GM19193 (cell line): ENCODE data around the gene THAP5.

Source experiments
- POLR2A ChIP-seq: IDR thresholded peaks from 4 replicates; pipeline ENCODE4 v1.6.1; 2011; ENCODE audit not compliant: insufficient read depth, insufficient read length; ENCODE audit errors: extremely low read depth

The THAP5 gene

DNA sequence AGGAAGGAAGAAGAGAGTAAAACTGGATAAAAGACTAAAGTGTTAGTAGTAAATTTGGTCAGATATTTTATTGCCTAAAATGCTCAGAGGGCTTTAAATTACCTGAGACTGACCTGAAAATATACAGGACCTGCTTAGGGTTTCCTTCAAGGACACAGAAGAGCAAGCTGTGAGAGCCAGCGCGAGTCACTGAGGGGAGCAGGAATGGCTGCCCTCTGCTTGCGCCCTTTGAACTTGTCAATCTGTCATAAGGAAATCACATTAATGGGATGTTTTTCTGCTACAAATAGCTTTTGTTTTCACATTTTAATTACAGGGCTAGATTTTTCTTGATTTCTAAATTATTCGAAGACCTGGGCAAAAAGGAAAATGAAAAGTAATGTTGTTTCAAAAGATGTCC is 27.1 kb upstream of the THAP5 start:
- TF ChIP-seq POLR2A: no peak

DNA sequence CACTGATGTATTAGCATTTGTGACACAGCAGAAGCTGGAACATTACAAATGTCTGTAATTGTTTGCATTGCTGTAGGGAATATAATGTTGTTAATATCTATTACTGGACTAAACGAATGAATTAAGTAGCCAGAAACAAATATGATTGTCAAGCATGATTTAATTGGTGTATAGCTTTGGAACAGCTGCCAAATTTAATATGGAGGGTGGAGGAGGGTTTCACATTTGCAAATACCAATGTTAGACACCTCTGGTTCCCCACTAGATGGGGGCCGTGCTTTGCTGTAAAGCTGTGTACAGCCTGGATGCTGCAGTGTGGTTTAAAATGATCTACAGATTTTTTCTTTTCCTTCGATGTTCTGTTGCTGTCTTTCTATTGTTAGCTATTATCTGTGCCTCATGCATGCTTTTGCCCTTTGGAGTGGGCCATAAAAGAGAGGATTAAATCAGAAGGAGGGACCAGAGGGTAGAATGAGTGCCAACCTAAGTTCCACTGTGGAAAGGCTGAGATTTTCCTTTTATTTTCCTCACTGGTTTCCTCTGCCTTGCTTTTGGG is 23.2 kb upstream of the THAP5 start:
- no peak for TF ChIP-seq POLR2A

DNA sequence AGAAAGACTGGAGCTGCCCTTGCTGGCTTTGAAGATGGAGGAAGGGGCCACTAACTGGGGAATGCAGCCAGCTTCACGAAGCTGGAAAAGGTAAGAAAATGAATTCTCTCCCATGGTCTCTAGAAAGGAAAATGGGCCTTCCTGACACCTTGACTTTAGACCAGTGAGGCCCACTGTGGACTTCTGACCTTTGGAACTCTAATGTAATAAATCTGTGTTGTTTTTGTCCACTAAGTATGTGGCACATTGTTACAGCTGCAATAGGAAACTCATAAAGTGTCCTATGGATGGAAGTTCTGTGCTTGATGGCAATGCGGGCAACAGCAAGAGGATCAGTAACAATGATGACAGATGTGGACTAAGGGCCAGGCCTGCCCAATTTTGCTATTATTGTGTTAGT is 21.1 kb upstream of the THAP5 start:
- no peak for TF ChIP-seq POLR2A

DNA sequence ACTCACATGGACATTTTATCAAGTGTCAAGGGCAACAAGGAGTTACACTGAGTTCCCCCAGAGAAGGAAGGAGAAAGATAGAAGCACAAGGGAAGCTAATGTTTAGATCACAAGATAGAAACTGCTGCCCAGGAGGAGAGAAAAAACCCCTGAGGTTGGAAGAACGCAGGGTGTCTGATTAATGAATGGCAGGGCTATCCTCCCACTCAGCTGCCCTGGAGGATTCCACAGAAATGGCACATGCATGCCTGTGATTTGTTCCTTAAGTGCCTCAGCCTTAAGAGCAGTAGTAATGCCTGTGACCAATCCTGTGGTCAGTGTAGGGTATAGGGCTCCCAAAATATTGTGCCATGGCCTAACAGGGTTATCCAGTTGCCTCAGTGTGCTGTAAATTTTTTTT is 20.4 kb upstream of the THAP5 start:
- no peak for TF ChIP-seq POLR2A

DNA sequence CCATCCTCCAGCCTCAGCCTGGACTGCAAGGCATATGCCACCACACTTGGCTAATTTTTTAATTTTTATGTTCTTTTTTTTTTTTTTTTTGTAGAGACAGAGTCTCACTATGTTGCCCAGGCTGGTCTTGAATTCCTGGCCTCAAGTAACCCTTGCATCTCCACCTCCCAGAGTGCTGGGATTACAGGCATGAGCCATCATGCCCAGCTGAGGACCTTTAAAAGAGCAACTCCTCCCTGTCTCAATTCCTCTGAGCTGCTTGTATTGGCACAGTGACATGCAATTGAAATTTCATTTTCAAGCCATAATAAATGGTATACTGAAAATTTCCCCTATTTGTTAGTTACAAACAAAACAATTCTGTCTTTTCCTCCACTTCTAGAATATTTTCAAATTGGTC is 19.7 kb upstream of the THAP5 start:
- no peak for TF ChIP-seq POLR2A

GRCh38 chr7:108586274-108586710 is 16.8 kb upstream of the THAP5 start:
- no peak for TF ChIP-seq POLR2A

GRCh38 chr7:108585843-108586242 is 16.3 kb upstream of the THAP5 start:
- no peak for TF ChIP-seq POLR2A

GRCh38 chr7:108584211-108584610 is 14.7 kb upstream of the THAP5 start:
- no peak for TF ChIP-seq POLR2A

- TF ChIP-seq POLR2A: no peak
Measured at GRCh38 chr7:108581655-108582491, 12.4 kb upstream of the THAP5 start.

DNA sequence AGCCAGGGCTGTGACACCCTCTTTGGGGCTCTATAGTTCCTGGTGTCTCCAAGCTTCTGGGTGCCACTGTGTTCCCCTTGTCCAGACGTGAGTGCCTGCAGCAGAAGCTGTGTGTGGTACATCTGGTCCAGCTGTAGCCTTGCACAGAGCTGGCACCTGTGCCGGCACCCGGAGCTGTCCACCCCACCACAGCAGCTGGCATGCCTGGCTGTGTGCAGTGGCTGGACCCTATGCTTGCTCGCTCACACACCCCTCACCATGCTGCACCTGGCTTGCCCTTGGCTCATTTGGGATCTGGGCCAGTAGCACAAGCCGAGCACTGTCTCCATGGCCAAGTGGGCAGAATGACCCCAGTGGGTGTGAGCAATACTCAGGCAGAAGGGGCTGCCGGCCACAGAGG is 10.8 kb upstream of the THAP5 start:
- no peak for TF ChIP-seq POLR2A

- TF ChIP-seq POLR2A: no peak
Measured at GRCh38 chr7:108578937-108579336, 9.4 kb upstream of the THAP5 start.

GRCh38 chr7:108576116-108576515 is 6.6 kb upstream of the THAP5 start:
- no peak for TF ChIP-seq POLR2A

- TF ChIP-seq POLR2A: no peak
Measured at GRCh38 chr7:108575156-108575555, 5.7 kb upstream of the THAP5 start.

GRCh38 chr7:108572480-108572879 is 3.0 kb upstream of the THAP5 start:
- TF ChIP-seq POLR2A: no peak

DNA sequence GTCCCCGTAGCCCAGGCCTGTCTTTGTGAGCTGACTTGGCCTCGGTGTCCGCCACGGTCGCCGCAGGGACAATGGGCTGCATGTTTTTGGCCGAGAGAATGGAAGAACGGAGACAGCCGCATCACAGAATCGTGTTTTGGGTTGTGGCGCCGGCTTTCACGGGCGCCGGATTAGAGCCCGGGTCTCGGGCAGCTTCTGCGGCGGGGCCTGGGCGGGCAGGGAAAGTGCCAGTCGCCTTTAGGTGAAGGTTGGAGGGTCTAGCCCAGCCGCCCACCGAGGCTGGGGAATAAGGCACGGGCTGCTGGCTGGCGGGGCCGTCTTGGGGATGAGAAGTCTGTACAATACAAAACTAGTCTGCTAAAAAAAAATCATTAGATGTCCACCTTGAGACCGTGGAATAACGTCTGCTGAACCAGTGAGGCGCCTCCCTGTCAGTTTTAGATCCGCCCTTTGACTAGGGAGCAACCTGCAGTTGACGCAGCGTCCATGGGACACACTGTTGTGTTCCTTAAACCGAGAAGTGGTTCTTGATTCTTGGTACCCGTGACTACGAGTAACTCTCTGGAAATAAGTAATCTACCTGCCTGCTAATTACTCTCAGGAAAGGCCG is 745 bp upstream of the THAP5 start:
- TF ChIP-seq POLR2A: no peak

- TF ChIP-seq POLR2A: no peak
Measured at GRCh38 chr7:108568801-108569380, 615 bp downstream of the THAP5 start.
